ENCODE measurements around the gene TCL1A.

DNA sequence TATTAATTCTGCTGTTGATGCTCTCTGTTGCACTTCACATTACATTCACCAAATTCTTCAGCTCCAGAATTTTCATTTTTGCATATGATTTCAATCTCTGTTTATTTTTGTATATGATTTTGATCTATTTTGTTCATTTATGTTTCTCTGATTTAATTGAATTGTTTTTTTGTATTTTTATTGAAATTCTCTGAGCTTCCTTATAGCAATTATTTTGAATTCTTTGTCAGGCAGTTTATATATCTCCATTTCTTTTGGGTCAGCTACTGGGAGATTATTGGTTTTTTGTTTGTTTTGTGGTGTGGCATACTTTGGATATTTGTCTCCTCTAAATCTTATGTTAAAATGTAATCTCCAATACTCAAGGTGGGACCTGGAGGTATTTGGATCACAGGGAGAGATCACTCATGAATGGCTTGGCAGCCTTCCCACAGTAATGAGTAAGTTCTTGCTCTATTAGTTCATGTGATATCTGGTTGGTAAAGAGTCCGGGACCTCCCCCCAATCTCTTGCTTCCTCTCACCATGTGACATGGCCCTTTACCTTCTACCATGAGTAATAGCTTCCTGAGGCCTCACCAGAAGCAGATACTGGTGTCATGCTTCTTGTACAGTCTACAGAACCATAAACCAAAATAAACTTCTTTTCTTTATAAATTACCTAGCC lies 8.7 kb upstream of the TCL1A start:
- no peak for TF ChIP-seq TRIM28 (IDR thresholded peaks at IDR 0.05; ENCODE audit: borderline replicate concordance, low read length)
- no peak for TF ChIP-seq ZNF561 (tag by site-specific recombination; IDR thresholded peaks at IDR 0.05; ENCODE audit: borderline replicate concordance)
